ENCODE data around the gene SDC4. TPM values are rescaled to one million over a fixed set of nuclear protein-coding genes. Genes with fewer than 3 reads are reported as not detected.

Gene SDC4
- total and polyA plus RNA-seq, 2 experiments from 2014 or later = 28.5 to 39.9 TPM

- TF ChIP-seq ZNF462 (CRISPR knock-in tag; IDR thresholded peaks at IDR 0.05) (no peak), EZH2 (IDR thresholded peaks at IDR 0.05; ENCODE audit: low read depth, unreplicated experiment) (no peak), CTCF (conservative IDR thresholded peaks at IDR 0.05; ENCODE audit: low read depth in 2 of 2) (no peak), REST (IDR thresholded peaks at IDR 0.05; ENCODE audit: unreplicated experiment) (no peak), ZNF331 (CRISPR knock-in tag; IDR thresholded peaks at IDR 0.05; ENCODE audit: low read depth) (no peak), CREB1 (CRISPR knock-in tag; IDR thresholded peaks at IDR 0.05; ENCODE audit: low read depth) (no peak), POLR2AphosphoS5 (IDR thresholded peaks at IDR 0.05; ENCODE audit: low read depth) (no peak)
Measured at GRCh38 chr20:45370571-45371160, 22.4 kb upstream of the SDC4 start (continued).
